Activated T-cell treated with anti-CD3 and anti-CD28 coated beads for 24 hours (primary cell): ENCODE data around the gene CASQ1.
A peak's percentile ranks its signal among the peaks of the same experiment; 100 is the strongest.

Experiments used
- DNase-seq: peaks from one replicate; pipeline ENCODE4 v3.0.0-alpha.2; 2020; ENCODE audit warnings: low read depth

The CASQ1 gene

GRCh38 chr1:160205242-160206035 lies 15.1 kb downstream of the CASQ1 start, which contains the start of gene PEA15:
Gene PEA15, plus strand, starts transcription at chr1:160205384. Its CDS starts 6,161 bp downstream, at chr1:160211545.
- DNase-seq: peak; percentile 68

DNA sequence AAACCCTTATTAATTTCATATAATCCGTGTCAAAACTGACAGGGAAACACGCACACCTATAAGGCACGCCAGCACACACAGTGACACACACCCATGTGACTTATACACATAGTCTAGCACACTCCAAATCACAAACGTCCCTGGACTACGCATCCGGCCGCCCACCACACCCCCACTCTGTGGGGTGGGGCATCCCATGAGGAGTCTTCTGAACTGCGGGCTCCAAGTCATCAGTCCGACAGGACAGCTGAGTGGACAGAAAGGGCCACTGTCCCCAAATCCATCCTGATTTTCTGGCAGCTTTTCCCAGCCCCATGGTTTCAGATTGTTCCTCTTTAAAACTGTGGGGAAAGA lies 15.6 kb downstream of the CASQ1 start:
- DNase-seq: peak; percentile 32

DNA sequence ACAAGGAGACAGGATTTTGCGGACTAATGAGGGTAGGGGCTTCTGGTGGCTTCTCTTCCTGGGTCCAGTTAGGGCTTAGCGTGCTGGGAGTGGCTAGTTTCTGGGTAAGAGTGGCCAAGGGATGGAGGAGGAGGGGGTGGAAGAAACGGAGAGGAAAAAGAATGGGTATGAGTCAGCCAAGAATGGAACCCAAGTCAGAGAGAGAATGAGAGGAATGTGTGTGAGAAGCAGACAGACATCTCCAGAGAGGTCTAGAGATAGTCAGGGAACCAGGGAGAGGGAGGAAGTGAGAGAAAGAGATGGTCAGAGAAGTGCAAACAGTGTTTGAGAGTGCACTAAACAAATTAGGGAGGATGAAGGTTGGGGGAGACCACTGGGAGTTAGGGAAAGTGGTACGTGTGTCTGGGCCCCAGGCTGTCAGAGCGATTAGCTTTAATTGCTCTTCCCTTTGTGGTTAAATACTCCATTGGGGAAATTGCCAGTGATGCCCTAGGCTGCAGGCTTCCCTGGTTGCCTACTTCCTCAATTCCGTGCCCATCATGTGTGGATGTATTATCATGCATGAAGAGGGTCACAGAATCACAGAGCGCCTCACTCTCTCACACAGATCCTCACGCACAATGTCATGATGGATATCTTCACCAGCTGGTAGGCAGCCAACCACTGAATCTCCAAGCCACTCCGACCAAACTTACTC lies 16.2 kb downstream of the CASQ1 start:
- DNase-seq: no peak

DNA sequence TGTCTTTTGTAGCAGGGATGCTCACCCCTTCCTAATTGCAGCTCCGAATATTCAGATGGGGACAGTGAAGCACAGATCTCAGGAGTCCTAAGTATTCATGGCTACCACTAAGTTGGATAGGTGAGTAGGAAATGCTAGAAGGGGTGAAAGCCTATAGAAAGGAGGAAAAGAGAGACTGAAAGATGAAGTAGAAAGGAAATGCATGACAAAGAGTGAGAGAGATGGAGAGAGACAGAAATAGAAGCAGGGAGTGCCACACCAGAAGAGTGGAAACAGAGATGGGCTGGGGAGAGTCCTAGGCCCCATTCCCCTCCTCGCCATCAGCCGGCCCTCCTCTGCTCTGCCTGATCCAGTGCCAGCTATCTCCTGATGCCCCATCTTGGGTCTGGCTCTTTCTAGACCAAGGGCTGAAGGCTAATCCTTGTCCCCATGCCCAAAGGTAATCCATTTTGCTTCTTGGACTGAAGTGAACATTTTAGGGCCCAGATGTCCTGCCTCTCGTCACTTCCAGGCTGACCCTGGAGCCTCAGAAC lies 16.8 kb downstream of the CASQ1 start:
- no peak for DNase-seq

GRCh38 chr1:160207771-160208556 lies 17.6 kb downstream of the CASQ1 start:
- DNase-seq: no peak

DNA sequence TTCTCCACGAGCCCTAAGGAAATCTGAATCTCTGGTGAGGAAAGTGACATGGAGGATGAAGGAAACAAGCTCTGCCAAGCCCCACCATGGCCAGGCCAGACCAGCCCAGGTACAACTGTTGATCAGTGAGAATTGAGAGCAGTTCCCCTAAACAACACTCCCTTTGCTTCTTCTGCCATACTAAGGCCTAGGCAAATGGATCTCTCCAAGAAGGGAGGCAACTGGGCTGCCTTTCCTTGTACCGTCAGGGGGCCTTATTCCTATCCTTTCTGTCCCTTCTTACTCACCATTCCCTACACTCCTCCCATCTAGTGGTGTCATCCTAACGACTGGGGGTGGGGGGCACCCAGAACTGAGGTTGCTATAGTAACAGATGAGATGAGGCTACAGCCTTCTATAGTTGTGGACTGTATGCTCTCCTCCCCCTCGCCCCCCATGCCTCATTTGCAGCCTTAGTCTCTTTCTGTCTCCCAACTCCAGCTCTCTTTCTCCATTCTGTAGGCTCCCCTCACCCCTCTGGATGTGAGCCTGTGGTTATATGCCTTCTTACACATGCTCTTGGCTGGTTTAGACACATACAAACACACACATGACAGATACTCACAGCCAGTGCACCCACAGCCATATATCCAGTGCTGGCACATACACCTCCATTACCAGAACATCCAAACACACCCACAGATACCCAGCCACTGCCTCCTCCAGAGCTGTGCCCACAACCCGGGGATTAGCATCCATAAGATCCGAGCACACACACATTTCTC lies 18.4 kb downstream of the CASQ1 start:
- DNase-seq: no peak

GRCh38 chr1:160209321-160210046 lies 19.1 kb downstream of the CASQ1 start:
- no peak for DNase-seq

GRCh38 chr1:160210561-160210960 lies 20.2 kb downstream of the CASQ1 start:
- no peak for DNase-seq

DNA sequence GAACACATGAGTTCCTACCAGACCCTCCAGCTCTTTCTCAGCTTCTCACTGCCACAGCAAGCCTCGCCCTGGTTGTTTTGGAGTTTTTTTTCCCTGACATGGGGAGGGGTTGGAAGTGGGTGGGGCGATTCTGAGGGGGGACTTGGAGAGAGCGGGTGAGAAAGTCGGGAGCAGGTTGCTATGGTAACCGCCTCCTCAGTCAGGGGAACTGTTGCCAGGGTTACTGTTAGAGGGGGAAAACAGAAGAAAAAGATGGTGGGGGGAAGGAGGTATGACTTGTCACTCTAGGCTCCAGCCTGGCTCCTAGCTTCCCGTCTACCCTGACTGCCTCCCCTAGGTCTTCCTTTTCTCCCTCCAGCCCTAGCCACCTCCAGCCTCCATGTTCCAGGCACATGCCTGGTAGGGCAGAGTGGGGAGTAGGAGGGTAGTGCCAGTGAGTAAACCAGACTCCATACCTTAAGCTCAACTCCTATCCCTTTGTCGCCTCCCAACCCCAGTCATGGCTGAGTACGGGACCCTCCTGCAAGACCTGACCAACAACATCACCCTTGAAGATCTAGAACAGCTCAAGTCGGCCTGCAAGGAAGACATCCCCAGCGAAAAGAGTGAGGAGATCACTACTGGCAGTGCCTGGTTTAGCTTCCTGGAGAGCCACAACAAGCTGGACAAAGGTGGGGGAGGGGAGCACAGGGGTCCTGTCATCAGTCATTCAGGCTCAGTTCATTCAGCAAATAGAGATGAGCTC lies 20.8 kb downstream of the CASQ1 start:
- no peak for DNase-seq

- no peak for DNase-seq
Observed at GRCh38 chr1:160214481-160215140, 24.2 kb downstream of the CASQ1 start.

GRCh38 chr1:160216301-160216700 lies 25.9 kb downstream of the CASQ1 start:
- no peak for DNase-seq

GRCh38 chr1:160217481-160218051 lies 27.2 kb downstream of the CASQ1 start:
- no peak for DNase-seq

GRCh38 chr1:160219062-160219929 lies 28.9 kb downstream of the CASQ1 start:
- no peak for DNase-seq

DNA sequence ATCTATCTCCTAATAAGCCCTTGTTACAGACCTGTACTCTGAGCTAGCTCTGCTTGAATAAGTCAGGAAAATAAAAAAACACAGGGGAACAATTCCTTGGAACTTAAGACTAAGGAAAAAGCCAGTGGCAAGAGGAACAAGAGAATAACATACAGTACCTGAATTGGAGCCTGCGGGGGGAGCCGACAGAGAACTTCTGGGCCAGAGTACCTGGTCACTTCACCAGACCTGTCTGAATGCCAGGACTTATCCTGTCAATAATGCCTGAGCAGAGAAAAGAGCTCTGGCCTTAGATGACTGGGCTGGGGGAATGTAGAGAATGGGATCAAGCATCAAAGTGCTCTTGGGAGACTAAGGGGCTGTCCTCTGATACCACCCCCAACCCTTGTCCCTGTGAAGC lies 29.9 kb downstream of the CASQ1 start:
- DNase-seq: no peak

DNA sequence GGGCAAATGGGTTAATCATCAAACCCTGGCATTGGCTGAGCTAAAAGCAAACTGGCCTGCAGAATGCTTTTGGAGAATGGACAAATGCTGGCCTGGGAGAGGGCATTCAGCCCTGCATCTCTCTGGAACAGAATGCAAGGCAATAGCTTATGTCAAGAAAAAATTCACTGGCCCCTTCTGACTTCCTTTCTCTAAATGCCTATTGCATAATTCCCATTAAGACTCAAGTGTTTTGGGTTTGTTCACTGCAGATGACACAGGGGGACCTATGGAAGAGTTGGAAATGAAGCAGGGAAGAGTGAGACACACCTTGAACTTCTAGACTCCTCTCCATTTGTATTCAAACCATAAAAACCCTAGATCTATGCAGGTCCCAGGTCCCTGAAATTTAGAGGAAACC lies 30.7 kb downstream of the CASQ1 start:
- DNase-seq: no peak

DNA sequence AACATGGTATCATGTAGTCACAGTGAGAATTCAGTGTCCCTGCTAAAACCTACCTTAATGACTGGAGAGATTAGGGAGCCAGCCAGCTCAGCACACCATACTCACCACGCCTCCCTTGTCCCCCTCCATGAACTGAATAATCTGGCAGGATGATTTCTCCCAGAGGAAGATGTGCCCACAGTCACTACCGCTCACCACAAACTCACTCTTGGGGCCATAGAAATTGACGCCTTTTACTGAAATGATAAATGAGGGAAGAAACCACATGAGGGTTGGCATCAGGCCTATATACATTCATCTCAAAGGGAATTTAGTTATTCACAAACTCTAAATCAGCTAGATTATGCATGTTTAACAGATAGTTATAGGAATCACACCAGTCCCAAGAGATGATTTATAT lies 32.2 kb downstream of the CASQ1 start:
- no peak for DNase-seq

GRCh38 chr1:160224606-160225005 lies 34.2 kb downstream of the CASQ1 start:
- DNase-seq: no peak

GRCh38 chr1:160225345-160225744 lies 35.0 kb downstream of the CASQ1 start:
- DNase-seq: no peak
